Putamen (tissue), 1 donor: ENCODE results near the gene VLDLR.
A peak's percentile ranks its signal among the peaks of the same experiment; 100 is the strongest.

Source experiments
- DNase-seq: peaks from one replicate; pipeline ENCODE4 v3.0.0-alpha.2; 2016; ENCODE audit warnings: low spot score

The VLDLR gene

GRCh38 chr9:2622461-2623287, 1.1 kb downstream of the VLDLR start:
- peak; percentile 56 for DNase-seq

DNA sequence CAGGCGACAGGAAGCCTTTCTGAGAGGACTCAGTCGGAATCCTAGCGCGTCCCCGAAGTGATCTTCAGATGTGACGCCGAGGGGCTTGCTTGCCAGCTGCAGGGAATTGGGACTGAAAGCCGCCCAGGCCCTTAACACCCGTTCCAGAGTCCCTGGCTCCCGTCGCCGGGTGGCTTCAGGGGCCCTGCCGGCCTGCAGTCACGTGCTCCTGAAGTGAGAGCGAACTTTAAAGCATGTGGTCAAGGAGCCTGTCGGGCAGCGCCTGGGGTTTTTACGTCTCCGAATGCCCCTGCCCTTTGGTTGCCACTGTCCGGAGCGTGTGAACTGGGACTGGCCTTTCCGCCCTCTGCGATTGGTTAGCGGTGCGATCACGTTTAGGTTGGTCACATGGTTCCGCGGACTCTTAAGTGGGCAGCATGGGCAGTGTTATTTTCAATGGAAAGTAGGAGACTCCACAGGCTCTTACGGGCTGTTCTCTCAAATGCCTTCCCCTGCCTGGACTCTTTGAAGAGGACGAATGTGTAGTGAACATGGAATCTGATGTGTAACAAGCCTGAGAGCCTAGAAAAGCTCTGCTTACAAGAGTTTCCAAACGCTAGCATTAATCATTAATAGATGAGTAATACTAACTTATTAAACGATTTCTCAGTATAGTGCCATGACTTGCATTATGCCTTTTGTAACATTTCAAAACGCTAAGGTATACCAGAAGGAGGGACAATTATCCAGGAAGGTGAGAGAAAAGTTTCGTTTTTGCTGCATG, 1.9 kb downstream of the VLDLR start:
- peak; percentile 87 for DNase-seq

DNA sequence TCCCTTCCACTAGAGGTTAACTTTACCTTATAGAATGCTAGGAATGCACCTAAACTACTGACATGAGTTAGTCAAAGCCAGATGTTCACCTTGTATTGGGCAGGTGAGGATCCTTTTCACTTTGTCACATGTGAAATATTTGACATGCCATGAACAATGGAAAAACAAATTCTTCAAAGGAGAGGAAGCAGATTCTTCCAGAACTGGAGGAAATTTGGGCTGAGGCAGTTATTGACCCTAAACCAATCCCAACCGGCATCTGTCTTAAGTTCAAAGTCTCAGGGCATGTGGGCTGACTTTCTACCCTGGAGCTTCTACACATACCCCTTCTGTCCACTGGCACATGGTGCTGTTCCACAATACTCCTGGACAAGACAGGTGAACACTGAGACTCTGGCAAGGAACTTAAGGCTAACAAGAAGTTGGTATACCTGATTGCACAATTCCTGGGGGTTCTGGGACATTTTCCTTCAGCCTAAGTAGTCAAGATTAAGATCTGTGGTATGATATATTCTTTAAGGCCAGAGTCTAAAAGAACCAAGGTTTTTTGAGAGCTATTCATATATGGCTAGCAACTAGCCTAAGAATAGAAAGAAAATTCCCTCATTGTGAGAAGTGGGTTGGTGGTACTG, 2.6 kb downstream of the VLDLR start:
- DNase-seq = no peak

GRCh38 chr9:2625427-2625826, 3.8 kb downstream of the VLDLR start:
- no peak for DNase-seq

DNA sequence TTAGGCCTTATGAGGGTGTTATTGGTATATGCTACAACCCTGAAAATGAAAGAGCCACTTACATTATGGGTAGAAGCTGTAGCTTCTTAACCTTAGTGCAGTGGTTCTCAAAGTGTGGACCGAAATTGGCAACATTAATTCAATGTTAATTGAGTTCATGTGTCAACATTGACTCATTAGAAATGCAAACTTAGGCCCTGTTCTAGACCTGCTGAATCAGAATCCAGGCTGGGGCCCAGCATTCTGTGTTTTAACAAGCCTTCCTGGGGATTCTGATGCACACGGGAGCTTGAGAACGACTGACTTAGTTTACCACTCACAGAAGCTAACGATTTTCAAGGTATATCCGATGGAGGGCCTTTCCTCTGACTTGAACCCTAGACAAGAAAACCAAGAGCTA, 7.3 kb downstream of the VLDLR start:
- DNase-seq = no peak

- DNase-seq = no peak
These were observed 8.6 kb downstream of the VLDLR start for GRCh38 chr9:2630158-2630557.

DNA sequence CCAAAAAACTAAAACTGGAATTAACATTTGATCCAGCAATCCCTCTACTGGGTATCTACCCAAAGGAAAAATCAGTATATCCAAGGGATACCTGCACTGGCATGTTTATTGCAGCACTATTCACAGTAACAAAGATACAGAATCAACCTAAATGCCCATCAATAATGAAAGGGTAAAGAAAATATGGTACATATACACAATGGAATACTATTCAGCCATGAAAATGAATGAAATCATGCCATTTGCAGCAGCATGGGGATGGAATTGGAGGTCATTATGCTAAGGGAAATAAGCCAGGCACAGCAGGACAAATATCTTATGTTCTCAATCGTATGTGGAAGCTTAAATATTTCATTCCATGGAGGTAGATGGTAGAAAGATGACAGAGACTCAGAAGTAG, 9.7 kb downstream of the VLDLR start:
- DNase-seq = no peak

DNA sequence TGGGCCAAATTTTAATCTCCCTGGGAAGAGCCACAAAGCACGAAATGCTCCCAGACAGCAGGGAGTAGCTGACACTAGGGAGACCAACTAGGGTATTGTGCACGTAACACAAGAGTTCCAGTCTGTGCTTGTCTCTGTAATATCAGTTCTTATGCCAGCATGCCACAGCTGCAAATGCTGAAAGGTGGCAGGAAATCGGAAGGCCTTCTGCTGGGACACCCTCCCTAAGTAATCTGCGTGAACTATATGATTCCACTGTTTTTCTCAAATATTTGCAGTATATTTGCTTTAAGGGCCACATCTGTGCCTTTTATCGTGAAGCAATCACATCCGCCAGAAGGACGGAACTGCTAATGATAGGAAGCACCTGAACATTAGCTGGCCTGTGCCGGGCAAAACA, 12.6 kb downstream of the VLDLR start:
- peak; percentile 66 for DNase-seq

- DNase-seq = peak; percentile 28
These were observed 13.2 kb downstream of the VLDLR start for GRCh38 chr9:2634818-2635217.

DNA sequence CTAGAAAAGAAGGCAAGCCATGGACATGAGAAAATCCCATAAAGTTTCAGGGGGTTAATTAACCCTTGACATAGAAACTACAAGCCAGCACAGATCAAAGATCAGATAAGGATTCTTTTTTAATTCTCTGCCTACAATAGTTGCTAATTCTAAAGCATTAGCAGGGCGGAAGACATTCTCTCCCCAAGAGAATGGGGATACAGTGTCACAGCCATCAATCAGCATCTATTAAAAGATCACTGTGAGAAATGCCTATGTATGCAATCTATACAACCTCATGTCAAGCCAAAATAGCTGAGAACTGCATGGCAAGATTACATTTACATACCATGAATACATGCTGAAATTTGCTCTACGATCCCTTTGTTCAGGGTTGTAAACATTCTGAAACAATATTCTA, 14.3 kb downstream of the VLDLR start:
- peak; percentile 39 for DNase-seq

GRCh38 chr9:2637390-2637789, 15.8 kb downstream of the VLDLR start:
- DNase-seq = no peak

GRCh38 chr9:2638871-2639673, 17.5 kb downstream of the VLDLR start:
- DNase-seq = no peak

- DNase-seq = no peak
These were observed 18.2 kb downstream of the VLDLR start for GRCh38 chr9:2639786-2640185.

DNA sequence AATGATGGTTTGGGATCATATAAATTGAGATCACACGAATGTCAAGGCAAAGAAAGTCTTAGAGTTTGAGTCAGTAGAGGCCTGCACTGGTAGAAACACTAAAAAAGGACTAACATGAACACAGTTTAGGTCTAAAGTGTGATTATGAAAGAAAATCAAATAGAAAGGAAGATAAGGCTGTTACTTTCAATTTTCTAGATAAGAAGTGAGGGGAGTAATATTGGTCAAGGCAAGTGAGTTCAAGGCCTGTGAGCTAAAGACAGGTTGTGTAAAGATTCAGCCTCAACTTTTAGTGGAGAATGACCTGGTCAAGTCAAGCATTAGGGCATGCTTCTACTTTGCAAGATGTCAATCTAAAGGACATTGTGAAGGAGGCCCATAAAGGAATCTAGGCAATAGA, 19.0 kb downstream of the VLDLR start:
- no peak for DNase-seq

- DNase-seq = no peak
These were observed 19.4 kb downstream of the VLDLR start for GRCh38 chr9:2641033-2641432.

- no peak for DNase-seq
These were observed 20.5 kb downstream of the VLDLR start for GRCh38 chr9:2642068-2642467.

DNA sequence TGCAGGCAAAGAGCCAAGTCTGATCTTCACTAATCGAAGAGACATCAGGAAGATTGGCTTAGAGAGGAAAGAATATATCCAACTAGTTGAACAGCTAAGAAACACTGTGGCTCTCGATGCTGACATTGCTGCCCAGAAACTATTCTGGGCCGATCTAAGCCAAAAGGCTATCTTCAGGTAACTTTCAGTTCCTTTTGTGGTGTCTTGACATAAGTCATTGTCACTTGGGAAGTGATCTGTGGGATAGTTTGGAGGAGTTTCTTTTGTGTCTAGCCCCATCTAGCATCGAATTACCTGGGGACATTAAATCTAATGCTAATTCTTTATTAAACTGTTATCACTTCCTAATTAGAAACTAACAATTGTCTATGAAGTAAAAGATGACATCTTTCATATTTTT, 24.0 kb downstream of the VLDLR start:
- no peak for DNase-seq

DNA sequence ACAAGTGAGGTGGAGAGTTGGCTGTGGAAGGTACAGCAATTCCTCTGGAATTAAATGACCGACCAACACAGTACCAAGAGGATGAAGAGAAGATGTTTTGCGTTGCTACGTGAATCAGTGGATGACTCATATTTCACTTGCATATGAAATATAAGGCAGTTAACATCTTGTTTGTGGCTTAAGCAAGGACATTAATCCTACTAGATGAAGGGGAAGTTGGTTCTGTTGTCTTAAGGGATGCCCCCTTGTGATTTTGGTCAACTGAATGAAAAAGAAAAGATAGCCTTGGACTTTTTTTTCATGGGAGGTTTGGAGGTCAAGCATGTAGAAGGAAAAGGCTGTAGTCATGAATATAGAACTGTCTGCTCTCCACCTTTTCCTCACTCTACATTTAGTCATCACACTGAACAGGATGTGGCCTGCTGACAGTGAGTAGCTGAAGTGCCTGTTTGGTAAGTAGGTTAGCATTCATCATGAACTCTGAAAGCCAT, 33.9 kb downstream of the VLDLR start:
- DNase-seq = no peak

DNA sequence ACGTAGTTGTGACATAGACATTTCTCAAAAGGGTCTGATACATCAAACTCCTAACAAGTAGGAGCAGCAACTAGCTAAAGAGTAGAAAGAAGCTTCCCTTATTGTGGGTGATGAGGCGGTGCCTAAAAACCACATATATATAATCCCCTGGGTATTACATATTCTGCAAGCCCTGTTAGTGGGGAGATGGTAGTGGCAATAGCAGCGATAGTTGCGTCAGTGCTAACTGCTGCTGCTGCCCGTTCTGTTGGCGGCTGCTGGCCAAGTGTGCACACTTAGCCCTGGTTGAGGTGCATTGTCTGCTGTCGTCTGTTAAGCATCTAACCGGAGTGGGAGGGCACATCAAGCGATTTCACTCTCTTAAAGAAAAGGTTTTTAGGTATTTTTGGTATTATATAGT, 35.8 kb downstream of the VLDLR start:
- no peak for DNase-seq

DNA sequence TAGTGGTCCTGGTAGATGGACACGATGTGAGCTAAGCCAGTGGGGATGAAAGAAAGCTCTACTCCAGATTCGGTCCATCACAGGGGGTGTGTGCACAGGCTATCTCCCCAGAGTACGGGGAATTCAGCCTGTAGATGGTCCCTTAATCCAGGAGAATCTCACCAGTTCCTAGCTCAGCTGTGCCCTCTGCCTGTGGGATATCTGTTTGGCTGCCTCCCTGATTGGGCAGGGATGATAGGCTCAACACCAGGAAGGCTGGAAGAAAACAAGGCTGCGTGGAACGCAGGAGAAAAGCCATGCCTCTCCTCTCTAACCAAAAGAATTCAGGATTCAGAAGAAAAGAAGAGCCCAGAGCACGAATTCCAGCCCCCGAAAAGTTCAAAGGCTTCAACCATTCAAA, 40.9 kb downstream of the VLDLR start:
- peak; percentile 53 for DNase-seq

- DNase-seq = no peak
These were observed 42.0 kb downstream of the VLDLR start for GRCh38 chr9:2663461-2664173.
